Mesothelial cell of epicardium (in vitro differentiated cells): Measurements from ENCODE around the gene MALT1. TPM values are rescaled to one million over a fixed set of nuclear protein-coding genes. Genes with fewer than 3 reads are reported as not detected.
"Not testable (repeated sequence)": the region's sequence is repeated elsewhere in the genome, so short reads cannot be mapped to it uniquely, and the experiment has no call there.

Experiments
- DNase-seq, 2 experiments: peaks; one replicate each; pipeline ENCODE4 v3.0.0; 2021; ENCODE audit warnings: low spot score in 2 of 2; ENCODE audit not compliant: unreplicated experiment in 2 of 2
- H3K27ac Mint-ChIP-seq: 2 replicates; pipeline ENCODE4 v1.8.0; 2021; ENCODE audit warnings: mixed read lengths
- H3K27me3 Mint-ChIP-seq: 2 replicates; pipeline ENCODE4 v1.8.0; 2021; ENCODE audit warnings: low read depth, mixed read lengths
- H3K36me3 Mint-ChIP-seq: 2 replicates; pipeline ENCODE4 v1.8.0; 2021; ENCODE audit warnings: mixed read lengths
- H3K4me1 Mint-ChIP-seq: 2 replicates; pipeline ENCODE4 v1.8.0; 2021; ENCODE audit warnings: mixed read lengths
- H3K4me3 Mint-ChIP-seq: 2 replicates; pipeline ENCODE4 v1.8.0; 2021; ENCODE audit warnings: mild to moderate bottlenecking, moderate library complexity, mixed read lengths
- H3K9me3 Mint-ChIP-seq: 2 replicates; pipeline ENCODE4 v1.8.0; 2021; ENCODE audit warnings: mixed read lengths
- total RNA-seq: library from RNA; stranded (reverse); gene quantifications from 3 replicates; pipeline ENCODE4 v1.2.1, GENCODE V29; 2021
- TF ChIP-seq, protein P1 (sequence below): fragments of 200-600 bp; sonication (generic); IDR thresholded peaks from one replicate; pipeline ENCODE4 v1.5.0; 2021; ENCODE audit warnings: antibody characterized with exemption; ENCODE audit not compliant: unreplicated experiment

MALT1 gene
- total RNA-seq, 1 donor from 2014 or later, result 25.3 TPM

DNA sequence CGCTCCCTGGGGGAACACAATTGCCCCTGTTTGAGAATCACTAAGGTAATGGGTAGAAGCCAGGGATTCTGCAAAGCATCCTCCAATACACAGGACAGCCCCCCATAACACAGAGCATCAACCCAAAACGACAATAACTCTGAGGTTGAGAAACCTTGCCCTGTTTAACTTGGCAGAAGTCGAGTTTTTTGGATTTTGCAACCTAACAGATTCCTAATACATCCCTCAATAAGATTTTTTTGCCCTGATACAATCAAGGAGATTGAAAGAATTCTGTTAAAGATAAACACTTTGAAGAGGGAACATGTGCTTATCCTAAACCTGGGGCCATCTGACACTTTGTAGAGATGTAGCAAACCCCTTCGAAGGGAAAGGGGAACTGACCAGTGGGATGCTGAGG lies 100.9 kb downstream of the MALT1 start:
- Mint-ChIP-seq H3K9me3 (no peaks in the 10 kb centered on the region), H3K36me3 (no peaks in the 10 kb centered on the region), H3K4me1 (peaks cover 14% of the 10 kb centered on the region), H3K27ac (no peak overlapping the region), H3K4me3 (no peak overlapping the region), H3K27me3 (peaks cover 9% of the 10 kb centered on the region)
- TF ChIP-seq, protein P1, sequence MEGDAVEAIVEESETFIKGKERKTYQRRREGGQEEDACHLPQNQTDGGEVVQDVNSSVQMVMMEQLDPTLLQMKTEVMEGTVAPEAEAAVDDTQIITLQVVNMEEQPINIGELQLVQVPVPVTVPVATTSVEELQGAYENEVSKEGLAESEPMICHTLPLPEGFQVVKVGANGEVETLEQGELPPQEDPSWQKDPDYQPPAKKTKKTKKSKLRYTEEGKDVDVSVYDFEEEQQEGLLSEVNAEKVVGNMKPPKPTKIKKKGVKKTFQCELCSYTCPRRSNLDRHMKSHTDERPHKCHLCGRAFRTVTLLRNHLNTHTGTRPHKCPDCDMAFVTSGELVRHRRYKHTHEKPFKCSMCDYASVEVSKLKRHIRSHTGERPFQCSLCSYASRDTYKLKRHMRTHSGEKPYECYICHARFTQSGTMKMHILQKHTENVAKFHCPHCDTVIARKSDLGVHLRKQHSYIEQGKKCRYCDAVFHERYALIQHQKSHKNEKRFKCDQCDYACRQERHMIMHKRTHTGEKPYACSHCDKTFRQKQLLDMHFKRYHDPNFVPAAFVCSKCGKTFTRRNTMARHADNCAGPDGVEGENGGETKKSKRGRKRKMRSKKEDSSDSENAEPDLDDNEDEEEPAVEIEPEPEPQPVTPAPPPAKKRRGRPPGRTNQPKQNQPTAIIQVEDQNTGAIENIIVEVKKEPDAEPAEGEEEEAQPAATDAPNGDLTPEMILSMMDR, result no peak
- DNase-seq, result no peak

DNA sequence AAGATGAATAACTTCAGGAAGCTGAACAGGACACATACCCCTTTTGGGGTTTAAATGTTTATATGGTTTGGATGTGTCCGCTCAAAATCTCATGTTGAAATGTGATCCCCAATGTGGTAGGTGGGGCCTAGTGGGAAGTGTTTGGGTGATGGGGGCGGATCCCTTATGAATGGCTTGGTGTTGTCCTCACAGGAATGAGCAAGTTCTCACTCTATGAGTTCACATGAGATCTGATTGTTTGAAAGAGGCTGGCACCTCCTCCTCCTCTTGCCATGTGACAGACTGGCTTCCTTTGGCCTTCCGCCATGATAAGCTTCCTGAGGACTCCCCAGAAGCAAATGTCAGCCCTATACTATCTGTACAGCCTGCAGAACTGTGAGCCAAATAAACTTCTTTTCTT lies 104.8 kb downstream of the MALT1 start:
- peak overlapping the region; percentile 39 for H3K27ac Mint-ChIP-seq
- H3K9me3 Mint-ChIP-seq, result no peaks in the 10 kb centered on the region
- H3K27me3 Mint-ChIP-seq, result no peaks in the 10 kb centered on the region
- DNase-seq, result no peak
- no peaks in the 10 kb centered on the region for H3K36me3 Mint-ChIP-seq
- peaks cover 2% of the 10 kb centered on the region for H3K4me1 Mint-ChIP-seq
- TF ChIP-seq, protein P1, result no peak
- H3K4me3 Mint-ChIP-seq, result no peak overlapping the region

DNA sequence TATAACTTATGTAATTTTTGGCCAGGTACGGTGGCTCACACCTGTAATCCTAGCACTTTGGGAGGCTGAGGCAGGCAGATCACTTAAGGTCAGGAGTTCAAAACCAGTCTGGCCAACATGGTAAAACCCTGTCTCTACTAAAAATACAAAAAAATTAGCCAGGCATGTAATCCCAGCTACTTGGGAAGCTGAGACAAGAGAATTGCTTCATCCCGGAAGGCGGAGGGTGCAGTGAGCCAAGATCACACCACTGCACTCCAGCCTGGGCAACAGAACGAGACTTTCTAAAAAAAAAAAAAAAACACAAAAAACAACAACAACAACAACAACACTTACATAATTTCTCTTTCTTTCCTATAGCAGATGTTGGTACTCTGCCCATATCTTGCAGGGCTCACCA lies 105.3 kb downstream of the MALT1 start:
- H3K27me3 Mint-ChIP-seq, H3K27ac Mint-ChIP-seq, DNase-seq, H3K4me1 Mint-ChIP-seq, H3K36me3 Mint-ChIP-seq, H3K9me3 Mint-ChIP-seq, H3K4me3 Mint-ChIP-seq: not testable (repeated sequence)

DNA sequence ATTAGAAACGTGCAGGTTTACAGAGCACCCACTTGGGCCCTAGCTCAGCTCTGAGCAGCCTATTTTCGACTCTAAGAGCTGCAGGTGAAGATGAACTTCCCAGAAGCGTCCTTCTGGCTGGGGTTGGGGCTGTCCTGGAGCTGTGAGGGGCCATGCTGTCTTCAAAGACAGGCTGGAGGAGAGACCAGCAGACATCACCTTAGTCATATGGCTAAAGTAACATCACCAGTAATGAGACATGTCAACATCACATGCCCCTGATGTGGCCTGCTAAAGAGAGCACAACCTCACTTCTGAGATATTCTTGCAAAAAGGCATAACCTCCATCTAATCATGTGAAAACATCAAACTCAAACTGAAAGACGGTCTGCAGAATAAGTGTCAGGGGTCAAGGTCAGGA lies 106.2 kb downstream of the MALT1 start:
- Mint-ChIP-seq H3K9me3 (no peaks in the 10 kb centered on the region), H3K4me1 (peaks cover 2% of the 10 kb centered on the region), H3K27ac (no peak overlapping the region), H3K27me3 (no peaks in the 10 kb centered on the region), H3K36me3 (no peaks in the 10 kb centered on the region), H3K4me3 (no peak overlapping the region)
- DNase-seq, result no peak
- TF ChIP-seq, protein P1, result no peak

DNA sequence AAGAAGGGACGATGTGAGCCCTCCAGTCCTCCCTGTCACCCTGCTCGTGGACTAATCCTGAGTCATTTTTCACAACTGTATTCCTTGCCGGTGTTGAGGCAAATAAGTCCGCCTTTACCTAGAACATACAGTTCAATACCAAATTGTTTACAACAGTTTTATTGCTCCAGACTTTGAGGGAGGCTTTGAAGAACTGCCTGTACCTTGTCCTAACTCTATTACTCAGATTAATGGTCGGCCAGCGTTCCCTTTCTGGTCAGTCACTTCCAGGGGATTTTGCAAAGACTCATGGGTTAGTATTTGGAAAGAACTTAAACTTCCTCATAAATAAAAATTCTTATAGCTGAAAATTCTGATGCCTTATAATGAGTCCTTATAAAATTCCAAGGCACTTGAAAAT lies 108.3 kb downstream of the MALT1 start:
- Mint-ChIP-seq H3K27me3 (no peaks in the 10 kb centered on the region), H3K9me3 (no peaks in the 10 kb centered on the region), H3K36me3 (no peaks in the 10 kb centered on the region), H3K4me3 (no peak overlapping the region), H3K27ac (peak overlapping the region; percentile 61), H3K4me1 (peaks cover 7% of the 10 kb centered on the region)
- TF ChIP-seq, protein P1, result no peak
- no peak for DNase-seq

DNA sequence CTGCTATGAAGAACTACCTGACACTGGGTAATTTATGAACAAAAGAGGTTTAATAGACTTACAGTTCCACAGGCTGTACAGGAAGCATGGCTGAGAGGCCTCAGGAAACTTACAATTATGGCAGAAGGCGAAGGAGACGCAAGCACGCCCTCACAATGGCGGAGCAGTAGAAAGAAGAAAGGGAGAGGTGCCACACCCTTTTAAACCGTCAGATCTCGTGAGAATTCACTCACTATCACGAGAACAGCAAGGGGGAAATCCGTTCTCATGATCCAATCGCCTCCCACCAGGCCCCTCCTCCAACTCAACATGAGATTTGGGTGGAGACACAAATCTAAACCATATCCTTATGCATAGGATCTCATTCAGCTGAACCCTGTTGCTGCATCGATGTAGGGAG lies 108.8 kb downstream of the MALT1 start:
- Mint-ChIP-seq H3K36me3 (no peaks in the 10 kb centered on the region), H3K4me1 (peaks cover 12% of the 10 kb centered on the region), H3K9me3 (no peaks in the 10 kb centered on the region), H3K27ac (no peak overlapping the region), H3K27me3 (no peaks in the 10 kb centered on the region), H3K4me3 (no peak overlapping the region)
- TF ChIP-seq, protein P1, result no peak
- DNase-seq, result no peak
